DND-41 (cell line): ENCODE data around the gene DHX57.
A peak's percentile ranks its signal among the peaks of the same experiment; 100 is the strongest.

Experiments
- ATAC-seq: fragments of 200-7000 bp; cut with Tn5 transposase; 3 replicates; pipeline ENCODE4 v1.9.1; 2021; ENCODE audit warnings: low read depth; ENCODE audit not compliant: insufficient read depth
- DNase-seq: peaks from one replicate; pipeline ENCODE4 v3.0.0-alpha.2; 2020
- H2AFZ ChIP-seq: 2 replicates; pipeline ENCODE4 v1.6.0; 2012; ENCODE audit warnings: low read depth, low read length
- H3K27ac ChIP-seq: 2 replicates; pipeline ENCODE4 v1.5.1; 2012; ENCODE audit warnings: low read length, inconsistent platforms
- H3K27me3 ChIP-seq: fragments of 200-600 bp; sonication (generic); 2 replicates; pipeline ENCODE4 v1.6.0; 2012; ENCODE audit warnings: low read length, mild to moderate bottlenecking, inconsistent platforms; ENCODE audit not compliant: insufficient read depth, poor library complexity
- H3K36me3 ChIP-seq: 2 replicates; pipeline ENCODE4 v1.5.1; 2012; ENCODE audit warnings: low read length, inconsistent platforms; ENCODE audit not compliant: insufficient read depth
- H3K4me1 ChIP-seq: 2 replicates; pipeline ENCODE4 v1.5.1; 2012; ENCODE audit warnings: mild to moderate bottlenecking, low read length; ENCODE audit not compliant: insufficient read depth
- H3K4me2 ChIP-seq: 2 replicates; pipeline ENCODE4 v1.6.0; 2012; ENCODE audit warnings: mild to moderate bottlenecking, moderate library complexity, low read length, inconsistent platforms; ENCODE audit not compliant: insufficient read depth
- H3K4me3 ChIP-seq, 2 experiments: fragments of 200-600 bp in 1 of 2; shearing (Covaris generic) in 1 of 2; 2 replicates each; pipeline ENCODE4 v1.5.1; 2012 to 2016; ENCODE audit warnings: inconsistent platforms in 2 of 2, low read length in 2 of 2, mild to moderate bottlenecking in 2 of 2, low read depth in 1 of 2, moderate library complexity in 1 of 2
- H3K79me2 ChIP-seq: 2 replicates; pipeline ENCODE4 v1.6.0; 2012; ENCODE audit warnings: low read length, inconsistent platforms; ENCODE audit not compliant: insufficient read depth
- H3K9ac ChIP-seq: 2 replicates; pipeline ENCODE4 v1.6.0; 2012; ENCODE audit warnings: low read depth, mild to moderate bottlenecking, inconsistent platforms, low read length, moderate library complexity
- H3K9me3 ChIP-seq: 2 replicates; pipeline ENCODE4 v1.5.1; 2012; ENCODE audit warnings: low read length, moderate library complexity, mild to moderate bottlenecking, inconsistent platforms; ENCODE audit not compliant: insufficient read depth, severe bottlenecking
- H4K20me1 ChIP-seq: 2 replicates; pipeline ENCODE4 v1.6.0; 2012; ENCODE audit warnings: low read length; ENCODE audit not compliant: insufficient read depth
- CTCF ChIP-seq: IDR thresholded peaks from 2 replicates; pipeline ENCODE4 v1.5.1; 2012; ENCODE audit warnings: borderline replicate concordance, low read length, moderate library complexity, mild to moderate bottlenecking; ENCODE audit not compliant: poor library complexity, severe bottlenecking; ENCODE audit errors: extremely low read depth
- EZH2 ChIP-seq: IDR thresholded peaks from 3 replicates; pipeline ENCODE4 v1.6.1; 2012; ENCODE audit warnings: borderline replicate concordance, low read depth, mild to moderate bottlenecking, moderate library complexity, low read length, inconsistent platforms; ENCODE audit not compliant: severe bottlenecking

DHX57 gene

GRCh38 chr2:38788306-38788705 is 87.4 kb downstream of the DHX57 start:
- Histone ChIP-seq H3K27ac (no peak overlapping the region), H3K36me3 (no peaks in the 10 kb centered on the region), H3K9me3 (no peaks in the 10 kb centered on the region), H3K9ac (no peak overlapping the region), H2AFZ (no peak overlapping the region), H3K4me3 (no peak overlapping the region), H3K4me1 (no peaks in the 10 kb centered on the region), H4K20me1 (no peaks in the 10 kb centered on the region), H3K4me2 (no peak overlapping the region), H3K27me3 (no peaks in the 10 kb centered on the region), H3K79me2 (no peaks in the 10 kb centered on the region)
- no peak for TF ChIP-seq EZH2
- TF ChIP-seq CTCF: no peak
- DNase-seq (no peak), ATAC-seq (no peak)

GRCh38 chr2:38783586-38783985 is 92.1 kb downstream of the DHX57 start:
- Histone ChIP-seq H3K4me1 (peaks cover 8% of the 10 kb centered on the region), H4K20me1 (no peaks in the 10 kb centered on the region), H3K36me3 (peaks cover 17% of the 10 kb centered on the region), H2AFZ (no peak overlapping the region), H3K27me3 (no peaks in the 10 kb centered on the region), H3K27ac (no peak overlapping the region), H3K4me3 (no peak overlapping the region), H3K79me2 (peaks cover 8% of the 10 kb centered on the region), H3K9me3 (no peaks in the 10 kb centered on the region), H3K9ac (no peak overlapping the region), H3K4me2 (no peak overlapping the region)
- DNase-seq: no peak
- TF ChIP-seq CTCF: no peak
- no peak for TF ChIP-seq EZH2
- ATAC-seq: no peak

GRCh38 chr2:38778687-38779082 is 97.0 kb downstream of the DHX57 start:
- DNase-seq (no peak), ATAC-seq (no peak)
- H3K4me1 ChIP-seq: peaks cover 14% of the 10 kb centered on the region
- peak overlapping the region; percentile 80 for H2AFZ ChIP-seq
- H3K36me3 ChIP-seq: peaks cover 17% of the 10 kb centered on the region
- no peaks in the 10 kb centered on the region for H3K27me3 ChIP-seq
- peak overlapping the region; percentile 74 for H3K27ac ChIP-seq
- peak overlapping the region; percentile 63 to 71; a peak in 3 of 4 replicates for H3K4me3 ChIP-seq
- H3K9me3 ChIP-seq: no peaks in the 10 kb centered on the region
- H4K20me1 ChIP-seq: no peaks in the 10 kb centered on the region
- peak overlapping the region; percentile 90 for H3K4me2 ChIP-seq
- peaks cover 14% of the 10 kb centered on the region for H3K79me2 ChIP-seq
- H3K9ac ChIP-seq: peak overlapping the region; percentile 66
- TF ChIP-seq CTCF: no peak
- TF ChIP-seq EZH2: no peak

- peaks cover 12% of the 10 kb centered on the region for H3K36me3 ChIP-seq
- H4K20me1 ChIP-seq: no peaks in the 10 kb centered on the region
- TF ChIP-seq CTCF: no peak
- no peak for TF ChIP-seq EZH2
- ATAC-seq: no peak
- no peaks in the 10 kb centered on the region for H3K27me3 ChIP-seq
- H3K27ac ChIP-seq: no peak overlapping the region
- H3K79me2 ChIP-seq: peaks cover 14% of the 10 kb centered on the region
- H2AFZ ChIP-seq: no peak overlapping the region; the same call in 1 of the 2 replicates
- H3K9me3 ChIP-seq: no peaks in the 10 kb centered on the region
- peaks cover 14% of the 10 kb centered on the region for H3K4me1 ChIP-seq
- H3K4me3 ChIP-seq: no peak overlapping the region
- no peak overlapping the region for H3K4me2 ChIP-seq
- H3K9ac ChIP-seq: no peak overlapping the region
- no peak for DNase-seq
These were observed 99.2 kb downstream of the DHX57 start for GRCh38 chr2:38776531-38776930.
